ENCODE results near the gene CEP135.

DNA sequence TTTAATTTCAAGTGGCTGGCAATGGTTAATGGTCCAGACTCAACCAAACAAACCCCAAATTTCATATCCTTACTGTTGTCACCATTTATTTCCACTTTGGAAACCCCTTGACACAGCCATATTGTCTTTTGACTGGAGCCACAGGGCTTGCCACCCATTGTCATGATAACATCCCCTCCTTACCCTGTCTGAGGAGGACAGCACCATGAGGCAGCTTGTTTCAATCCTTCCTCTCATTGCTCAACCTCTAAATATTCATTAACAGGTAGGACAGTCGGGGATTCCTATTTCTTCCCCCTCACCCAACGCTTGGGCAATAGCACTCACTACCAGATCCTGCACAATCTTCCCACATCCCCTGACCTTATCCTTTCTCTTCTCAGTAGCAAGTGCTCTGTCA is 92.1 kb downstream of the CEP135 start:
- TF ChIP-seq CTCF (IDR thresholded peaks at IDR 0.05) (no peak), EP300 (IDR thresholded peaks at IDR 0.05) (no peak), POLR2A (IDR thresholded peaks at IDR 0.05) (no peak)

Measured in ovary (tissue), 3 donors.